Glutamatergic neuron (in vitro differentiated cells): ENCODE results near the gene BABAM2. TPM values are rescaled to one million over a fixed set of nuclear protein-coding genes. Genes with fewer than 3 reads are reported as not detected.

ENCODE experiments used
- DNase-seq: peaks from one replicate; pipeline ENCODE4 v3.0.0; 2022
- H3K27ac Mint-ChIP-seq: one replicate; pipeline ENCODE4 v1.8.0; 2020; ENCODE audit warnings: mild to moderate bottlenecking, mixed read lengths, inconsistent platforms; ENCODE audit not compliant: unreplicated experiment
- H3K27me3 Mint-ChIP-seq: one replicate; pipeline ENCODE4 v1.8.0; 2020; ENCODE audit warnings: mild to moderate bottlenecking, moderate library complexity, mixed read lengths, inconsistent platforms; ENCODE audit not compliant: unreplicated experiment
- H3K36me3 Mint-ChIP-seq: one replicate; pipeline ENCODE4 v1.8.0; 2020; ENCODE audit warnings: mild to moderate bottlenecking, mixed read lengths, inconsistent platforms; ENCODE audit not compliant: unreplicated experiment
- H3K4me1 Mint-ChIP-seq: one replicate; pipeline ENCODE4 v1.8.0; 2020; ENCODE audit warnings: mild to moderate bottlenecking, low read depth, mixed read lengths, inconsistent platforms; ENCODE audit not compliant: unreplicated experiment
- H3K4me3 Mint-ChIP-seq: one replicate; pipeline ENCODE4 v1.8.0; 2020; ENCODE audit warnings: mild to moderate bottlenecking, mixed read lengths, inconsistent platforms; ENCODE audit not compliant: unreplicated experiment
- H3K9me3 Mint-ChIP-seq: one replicate; pipeline ENCODE4 v1.8.0; 2020; ENCODE audit warnings: mild to moderate bottlenecking, moderate library complexity, mixed read lengths, inconsistent platforms; ENCODE audit not compliant: unreplicated experiment
- CTCF ChIP-seq: fragments of 200-600 bp; sonication (generic); IDR thresholded peaks from one replicate; pipeline ENCODE4 v1.5.0; 2021; ENCODE audit not compliant: partially characterized antibody, unreplicated experiment
- total RNA-seq: library from RNA; stranded (reverse); fragmentation: NEBNext Ultra II Directional; extraction: Animal tissue kit (Norgen Biotek cat#: 25700); gene quantifications from one replicate; pipeline ENCODE4 v1.2.1, GENCODE V29; 2021; ENCODE audit not compliant: unreplicated experiment

The BABAM2 gene
- total RNA-seq, 1 donor from 2014 or later, result 29.9 TPM

- no peak for TF ChIP-seq CTCF
- no peaks in the 10 kb centered on the region for H3K4me1 Mint-ChIP-seq
- H3K27ac Mint-ChIP-seq, result peak overlapping the region; percentile 92
- H3K36me3 Mint-ChIP-seq, result no peaks in the 10 kb centered on the region
- H3K4me3 Mint-ChIP-seq, result peak overlapping the region; percentile 98
- peaks cover 4% of the 10 kb centered on the region for H3K27me3 Mint-ChIP-seq
- no peak for DNase-seq
- H3K9me3 Mint-ChIP-seq, result peaks cover 9% of the 10 kb centered on the region
Observed at GRCh38 chr2:27889774-27890145, 769 bp upstream of the BABAM2 start.

GRCh38 chr2:27890924-27891672 is 569 bp downstream of the BABAM2 start:
- Mint-ChIP-seq H3K27ac (peak overlapping the region; percentile 89), H3K9me3 (peaks cover 9% of the 10 kb centered on the region), H3K4me1 (no peaks in the 10 kb centered on the region), H3K4me3 (peak overlapping the region; percentile 89), H3K27me3 (peaks cover 4% of the 10 kb centered on the region), H3K36me3 (no peaks in the 10 kb centered on the region)
- no peak for TF ChIP-seq CTCF
- peak; percentile 66 for DNase-seq

- no peaks in the 10 kb centered on the region for H3K36me3 Mint-ChIP-seq
- peak overlapping the region; percentile 89 for H3K4me3 Mint-ChIP-seq
- DNase-seq, result no peak
- H3K27ac Mint-ChIP-seq, result no peak overlapping the region
- peaks cover 4% of the 10 kb centered on the region for H3K27me3 Mint-ChIP-seq
- H3K9me3 Mint-ChIP-seq, result peaks cover 9% of the 10 kb centered on the region
- no peak for TF ChIP-seq CTCF
- H3K4me1 Mint-ChIP-seq, result no peaks in the 10 kb centered on the region
Observed at GRCh38 chr2:27891673-27892105, 1.2 kb downstream of the BABAM2 start.

GRCh38 chr2:27893006-27893405 is 2.5 kb downstream of the BABAM2 start:
- no peaks in the 10 kb centered on the region for H3K36me3 Mint-ChIP-seq
- peaks cover 4% of the 10 kb centered on the region for H3K27me3 Mint-ChIP-seq
- H3K27ac Mint-ChIP-seq, result no peak overlapping the region
- no peaks in the 10 kb centered on the region for H3K4me1 Mint-ChIP-seq
- TF ChIP-seq CTCF, result no peak
- H3K4me3 Mint-ChIP-seq, result no peak overlapping the region
- peaks cover 9% of the 10 kb centered on the region for H3K9me3 Mint-ChIP-seq
- DNase-seq, result no peak

GRCh38 chr2:27897717-27898116 is 7.2 kb downstream of the BABAM2 start:
- Mint-ChIP-seq H3K9me3 (no peaks in the 10 kb centered on the region), H3K4me3 (no peak overlapping the region), H3K27ac (no peak overlapping the region), H3K36me3 (no peaks in the 10 kb centered on the region), H3K27me3 (no peaks in the 10 kb centered on the region), H3K4me1 (no peaks in the 10 kb centered on the region)
- TF ChIP-seq CTCF, result no peak
- DNase-seq, result no peak
